ENCODE data around the gene CD180. TPM values are rescaled to one million over a fixed set of nuclear protein-coding genes. Genes with fewer than 3 reads are reported as not detected.
A peak's percentile ranks its signal among the peaks of the same experiment; 100 is the strongest.

Gene CD180
- total RNA-seq, 1 donor from 2014 or later: 1.6 TPM

DNA sequence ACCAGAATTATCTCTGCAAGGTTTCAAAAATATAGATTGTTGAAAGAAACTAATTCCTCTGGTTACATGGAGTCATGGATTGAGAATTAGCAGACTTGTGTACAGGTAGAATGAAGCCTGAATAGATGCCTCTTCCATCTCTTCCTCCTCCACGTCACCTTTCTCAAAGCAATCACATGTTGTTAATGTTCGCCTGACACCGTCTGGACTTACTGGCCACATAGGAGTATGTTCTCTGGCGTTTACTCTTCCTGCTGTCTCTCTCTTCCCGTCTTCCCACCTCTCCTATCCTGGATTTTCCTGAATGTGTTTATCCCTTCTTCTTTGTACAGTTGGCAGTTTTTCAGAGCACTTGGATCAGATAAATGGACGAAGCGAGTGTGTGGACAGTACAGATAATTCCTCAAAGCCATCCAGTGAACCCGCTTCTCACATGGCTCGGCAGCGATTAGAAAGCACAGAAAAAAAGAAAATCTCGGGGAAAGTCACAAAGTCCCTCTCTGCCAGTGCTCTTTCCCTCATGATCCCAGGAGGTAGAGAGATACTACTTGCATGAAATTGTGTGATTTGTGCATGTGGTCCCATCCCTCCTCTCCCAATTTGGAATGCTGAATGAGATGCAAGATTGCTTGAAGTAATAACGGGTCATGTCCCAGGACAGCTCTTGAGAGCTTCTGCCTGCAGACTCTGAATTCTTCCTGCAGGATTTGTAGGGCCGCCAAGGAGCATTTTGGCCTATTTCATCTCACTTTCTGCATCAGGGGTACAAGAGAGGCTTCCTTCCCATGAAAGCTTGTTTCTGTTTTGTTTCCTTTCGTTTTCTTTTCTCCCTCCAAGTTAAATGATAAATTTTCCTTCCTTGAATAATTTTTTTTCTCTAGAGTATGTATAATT lies 47.3 kb downstream of the CD180 start:
- intact Hi-C loops (cut with DNase I): loop anchor here (5.0 kb wide), 1 partner anchor 162 kb away; no protein-coding TSS in a partner anchor
- ATAC-seq: peak; percentile 25
- no peak for DNase-seq (ENCODE audit: missing footprints)

DNA sequence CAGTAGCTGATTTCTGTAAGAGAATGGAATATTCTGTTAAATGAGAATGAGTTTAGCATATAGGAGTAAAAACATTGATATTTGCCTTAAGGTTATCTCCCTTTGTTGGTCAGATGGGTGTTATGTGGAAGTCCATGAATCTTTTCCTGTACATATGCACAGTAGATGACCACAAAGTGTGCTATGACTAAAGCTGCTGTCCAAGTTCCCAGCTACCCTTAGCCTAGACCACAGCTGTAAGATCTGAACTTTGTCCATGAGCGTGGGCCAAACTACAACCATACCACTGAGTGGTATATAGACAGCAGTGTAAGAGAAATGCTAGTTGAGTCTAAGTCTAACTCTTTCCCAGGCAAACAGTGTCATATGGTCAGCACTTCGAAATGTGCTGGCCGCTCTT lies 48.8 kb downstream of the CD180 start:
- DNase-seq (ENCODE audit: missing footprints) (no peak), ATAC-seq (no peak)
- intact Hi-C loops (cut with DNase I): loop anchor here (5.0 kb wide), 1 partner anchor 160 kb away; no protein-coding TSS in a partner anchor

DNA sequence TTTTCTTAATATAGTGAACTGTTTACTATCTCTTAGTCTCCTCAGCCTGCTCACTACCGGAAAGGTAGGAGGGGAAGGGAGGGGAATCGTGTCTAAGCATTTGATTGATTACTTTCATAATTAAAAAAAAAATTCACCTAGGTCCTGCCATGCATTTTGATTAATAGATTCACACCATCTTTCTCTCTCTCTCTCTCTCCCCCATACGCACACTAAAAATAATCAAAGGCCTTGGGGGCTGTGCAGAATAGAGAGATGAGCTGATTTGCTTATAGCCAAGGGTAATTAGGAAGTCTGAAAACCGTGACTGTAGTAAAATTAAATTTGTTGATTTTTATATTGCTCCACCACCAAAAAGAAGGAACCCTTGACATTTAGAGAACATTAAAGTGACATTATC lies 49.6 kb downstream of the CD180 start:
- ATAC-seq (no peak), DNase-seq (ENCODE audit: missing footprints) (no peak)
- intact Hi-C loops (cut with DNase I): loop anchor here (5.0 kb wide), 1 partner anchor 160 kb away; no protein-coding TSS in a partner anchor

DNA sequence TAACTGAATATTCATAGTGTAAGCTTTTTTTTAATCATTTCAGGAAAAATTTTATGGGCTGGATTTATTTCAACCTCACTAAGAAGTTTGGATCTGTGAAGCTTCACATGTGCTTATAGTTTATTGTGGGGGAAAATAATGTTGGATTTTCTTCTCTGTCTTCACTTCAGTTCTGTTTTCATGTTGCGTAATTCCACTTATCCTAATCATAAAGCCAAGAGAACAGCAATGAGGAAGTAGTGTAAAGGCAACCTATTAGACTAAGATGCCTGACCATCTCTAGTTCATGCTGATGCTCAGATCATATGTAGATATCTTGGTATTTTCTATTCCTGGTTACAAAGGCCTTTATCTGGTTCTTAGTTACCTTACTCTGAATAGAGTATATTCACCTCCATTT lies 50.0 kb downstream of the CD180 start:
- no peak for DNase-seq (ENCODE audit: missing footprints)
- intact Hi-C loops (cut with DNase I): loop anchor here (5.0 kb wide), 1 partner anchor 159 kb away; no protein-coding TSS in a partner anchor
- ATAC-seq: no peak

DNA sequence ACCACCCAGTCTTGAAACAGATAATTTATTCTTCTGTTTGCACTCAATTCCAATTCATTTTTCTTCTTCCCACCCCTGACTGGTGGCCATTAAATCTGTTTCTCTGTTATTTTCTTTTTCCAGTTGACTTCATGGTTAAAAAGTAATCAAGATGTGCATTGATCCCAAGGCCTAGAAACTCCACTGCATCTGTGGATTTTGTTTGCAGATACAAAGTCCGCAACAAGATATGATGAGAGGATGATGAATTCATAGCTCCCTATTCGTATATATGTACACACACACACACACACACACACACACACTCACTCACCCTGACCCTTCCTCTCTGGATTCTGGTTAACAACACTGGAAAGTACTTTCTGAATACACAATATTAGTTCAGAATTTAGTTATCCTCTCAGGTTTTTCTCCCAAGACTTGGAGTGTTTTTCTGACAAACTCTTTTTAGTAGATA lies 52.4 kb downstream of the CD180 start:
- DNase-seq (ENCODE audit: missing footprints) (no peak), ATAC-seq (no peak)
- intact Hi-C loops (cut with DNase I): no loop called here

DNA sequence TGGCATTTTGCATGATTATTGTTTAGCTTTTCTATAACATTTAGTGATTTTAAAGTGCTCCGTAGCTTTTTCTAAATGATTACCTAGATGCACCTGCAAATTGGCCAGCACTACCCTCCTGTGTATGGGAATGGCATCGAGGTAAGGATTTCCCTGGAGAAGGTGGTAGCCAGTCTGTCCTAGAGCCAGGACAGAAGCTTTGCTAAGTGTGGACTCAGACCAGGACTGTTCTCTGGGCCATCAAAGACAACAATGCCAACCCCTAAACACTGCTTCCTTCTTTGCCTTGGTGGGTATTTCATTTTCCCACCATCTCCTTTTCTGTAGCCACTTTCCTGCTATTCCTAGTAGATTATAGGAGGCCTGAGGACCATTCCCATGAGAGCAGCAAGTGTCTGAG lies 53.0 kb downstream of the CD180 start:
- DNase-seq (ENCODE audit: missing footprints) (no peak), ATAC-seq (no peak)
- intact Hi-C loops (cut with DNase I): no loop called here

DNA sequence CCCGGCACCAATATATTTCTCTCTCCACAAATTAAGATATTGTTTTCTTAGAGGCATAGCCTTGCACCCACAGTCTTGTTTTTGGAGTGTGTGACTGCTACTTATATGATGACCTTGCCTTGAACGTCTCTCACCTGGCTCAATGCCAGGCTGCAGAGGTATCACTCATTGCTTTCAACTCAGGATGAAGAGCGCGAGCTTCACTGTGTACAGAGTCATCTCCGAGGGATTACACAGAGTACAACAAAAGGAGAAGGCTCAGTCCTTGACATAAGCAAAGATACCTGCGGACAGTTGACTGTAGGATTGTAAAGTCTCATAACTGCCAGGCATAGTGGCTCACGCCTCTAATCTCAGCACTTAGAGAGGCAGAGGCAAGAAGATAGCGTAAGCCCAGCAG lies 53.8 kb downstream of the CD180 start:
- DNase-seq (ENCODE audit: missing footprints) (no peak), ATAC-seq (peak; percentile 18)
- intact Hi-C loops (cut with DNase I): no loop called here

DNA sequence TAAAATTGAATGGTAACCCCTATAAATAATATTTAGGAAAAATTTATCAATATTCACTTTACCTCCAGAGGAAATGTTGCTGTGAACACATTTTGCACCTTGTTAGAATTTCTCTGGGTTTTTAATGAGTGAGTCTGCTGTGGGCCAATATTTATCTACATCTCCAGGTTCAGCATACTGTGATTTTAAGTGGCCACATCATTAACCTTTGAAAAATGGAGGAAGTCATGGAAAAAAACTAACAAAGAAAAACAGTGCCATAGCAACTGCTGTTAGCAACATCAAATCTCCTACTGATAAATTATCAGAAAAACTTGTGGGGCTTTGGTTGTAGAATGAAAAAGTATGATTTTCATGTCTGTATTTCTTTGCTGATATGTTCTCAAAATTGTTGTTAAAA lies 55.0 kb downstream of the CD180 start:
- intact Hi-C loops (cut with DNase I): no loop called here
- DNase-seq (ENCODE audit: missing footprints) (no peak), ATAC-seq (no peak)

DNA sequence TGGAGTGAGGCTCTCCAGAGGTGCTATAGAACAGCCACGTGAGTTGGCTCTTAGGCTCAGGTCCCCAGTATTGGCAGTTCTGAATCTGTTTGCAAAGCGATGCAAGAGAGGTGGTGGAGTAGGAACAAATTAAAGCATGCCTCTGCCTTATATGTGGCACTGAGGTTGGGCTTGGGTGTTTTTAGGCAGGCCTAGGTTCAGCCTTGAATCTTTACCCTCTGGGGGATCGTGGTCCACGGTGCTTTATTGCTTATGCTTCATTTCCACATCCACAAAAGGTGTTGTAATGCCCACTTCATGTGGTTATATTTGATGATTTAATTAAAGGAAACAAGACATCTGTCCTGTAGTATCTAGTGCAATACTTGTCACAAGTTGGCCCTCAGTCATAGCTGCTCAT lies 56.2 kb downstream of the CD180 start:
- DNase-seq (ENCODE audit: missing footprints): no peak
- no peak for ATAC-seq
- intact Hi-C loops (cut with DNase I): no loop called here

DNA sequence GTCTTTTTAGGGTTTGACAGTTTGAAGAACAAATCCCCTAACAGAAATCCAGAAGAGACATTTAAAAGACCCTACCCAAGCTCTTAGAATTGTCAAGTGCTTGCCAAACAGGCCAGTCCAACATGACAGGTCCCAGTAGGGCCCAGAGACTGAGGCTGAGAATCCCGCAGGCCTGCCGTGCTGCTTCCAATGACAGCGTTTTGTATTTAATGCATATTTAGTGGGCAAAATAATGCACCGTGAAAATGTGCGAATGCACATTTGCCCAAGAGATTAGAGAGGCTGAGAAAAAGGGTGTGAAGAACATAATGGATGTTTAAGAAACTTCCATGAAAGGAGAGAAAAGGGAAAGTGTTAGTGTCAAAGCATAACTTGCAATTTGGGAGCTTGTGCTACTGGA lies 57.6 kb downstream of the CD180 start:
- ATAC-seq: no peak
- intact Hi-C loops (cut with DNase I): no loop called here
- DNase-seq (ENCODE audit: missing footprints): no peak

DNA sequence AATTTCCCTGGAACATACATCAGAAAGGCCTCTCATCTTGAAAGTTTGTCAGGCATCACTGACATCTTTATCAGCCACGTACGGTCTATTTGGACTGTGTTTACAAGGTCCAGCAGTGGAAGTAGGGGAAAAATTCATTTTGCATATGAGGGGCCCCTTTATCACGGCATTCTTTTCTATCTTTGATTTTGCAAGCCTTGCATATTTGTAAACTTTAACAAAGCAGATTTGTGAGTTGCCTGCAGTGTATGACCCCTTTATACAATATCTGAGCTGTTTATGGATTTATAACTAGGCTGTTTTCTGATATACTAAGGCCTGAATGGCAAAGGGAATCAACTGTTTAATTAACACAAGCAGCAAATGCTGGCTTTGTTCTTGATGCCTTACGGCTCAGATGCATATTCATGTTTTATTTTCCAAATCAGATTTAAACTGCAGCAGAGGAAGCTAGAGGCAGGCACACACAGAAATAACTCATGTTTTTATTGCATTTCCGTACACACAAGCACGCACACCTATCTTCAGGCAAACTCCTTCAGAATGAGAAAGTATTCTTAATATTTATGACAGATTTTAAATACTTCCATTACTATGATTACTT lies 61.1 kb downstream of the CD180 start:
- DNase-seq (ENCODE audit: missing footprints) (no peak), ATAC-seq (no peak)
- intact Hi-C loops (cut with DNase I): no loop called here

DNA sequence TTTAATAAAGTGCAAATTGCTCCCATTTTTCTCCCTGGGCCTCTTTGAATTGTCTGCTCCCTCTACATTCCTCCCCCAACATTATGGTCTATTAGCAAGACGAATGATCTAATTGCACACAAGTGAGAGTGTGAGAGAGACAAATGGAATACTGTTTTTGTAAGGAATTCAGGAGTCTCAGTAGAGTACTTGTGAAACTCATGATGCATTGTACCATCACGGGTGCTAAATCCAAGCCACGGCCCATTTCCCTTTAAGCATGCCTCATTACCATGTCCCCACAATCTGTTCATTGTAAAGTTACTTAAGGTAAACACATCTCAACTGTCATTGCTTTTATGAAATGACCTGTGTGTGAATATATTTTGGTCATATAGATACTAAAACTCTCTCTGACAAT lies 62.8 kb downstream of the CD180 start:
- ATAC-seq: no peak
- intact Hi-C loops (cut with DNase I): no loop called here
- no peak for DNase-seq (ENCODE audit: missing footprints)

DNA sequence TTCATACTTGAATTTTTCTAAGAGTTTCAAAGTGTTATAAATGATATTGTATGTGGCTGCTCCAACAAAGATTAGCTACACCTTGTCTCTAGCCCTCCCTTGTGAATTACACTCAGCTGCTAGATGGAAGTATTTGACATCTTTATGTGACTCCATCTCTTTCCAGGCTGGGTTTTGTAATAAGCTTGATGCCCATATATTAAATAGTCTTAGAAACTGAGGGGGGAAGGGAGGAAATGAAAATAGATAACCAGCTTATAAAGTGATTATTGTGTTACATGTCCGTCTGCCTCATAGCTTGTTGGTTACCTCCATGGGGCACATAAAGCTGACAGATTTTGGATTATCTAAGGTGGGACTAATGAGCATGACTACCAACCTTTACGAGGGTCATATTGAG lies 63.4 kb downstream of the CD180 start:
- no peak for DNase-seq (ENCODE audit: missing footprints)
- no peak for ATAC-seq
- intact Hi-C loops (cut with DNase I): no loop called here

DNA sequence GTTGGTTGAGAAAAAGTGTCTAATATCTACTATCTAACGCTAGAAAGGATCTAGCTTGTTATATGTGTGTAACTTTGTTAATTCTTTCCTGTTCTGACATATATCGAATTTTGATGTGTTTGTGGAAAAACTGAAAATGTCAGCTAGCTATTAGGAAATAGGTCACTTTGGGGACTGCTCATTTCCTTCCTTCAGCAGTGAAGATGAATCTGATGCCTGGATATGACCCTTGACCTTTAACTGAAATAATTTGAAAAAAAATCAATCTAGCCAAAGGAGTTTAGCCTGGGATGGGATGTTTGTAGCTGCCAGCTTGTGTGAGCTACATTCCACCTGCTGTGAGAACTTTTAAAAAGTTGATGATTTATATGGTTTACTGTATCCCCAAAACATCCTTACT lies 66.8 kb downstream of the CD180 start:
- no peak for DNase-seq (ENCODE audit: missing footprints)
- intact Hi-C loops (cut with DNase I): no loop called here
- ATAC-seq: no peak

Measured in Right ventricle myocardium inferior (tissue), 1 donor.